GM18507 (cell line): ENCODE measurements around the gene TRIM67.
"Not testable (repeated sequence)": the region's sequence is repeated elsewhere in the genome, so short reads cannot be mapped to it uniquely, and the experiment has no call there.

Experiments used
- DNase-seq: peaks from one replicate; pipeline ENCODE4 v3.0.0; 2011; ENCODE audit warnings: low read depth; ENCODE audit not compliant: insufficient read length; ENCODE audit errors: extremely low spot score
- FAIRE-seq: peaks from 2 replicates; lab custom pipeline; 2011; peaks lifted over from hg19 to GRCh38; lab: Jason Lieb, UNC

The TRIM67 gene

GRCh38 chr1:231161667-231162296 lies at the start of gene TRIM67:
TRIM67 (plus strand) TSS chr1:231162058; CDS start chr1:231162970, 912 bp downstream.
- FAIRE-seq (no peak), DNase-seq (no peak)

GRCh38 chr1:231116738-231117137 lies 45.1 kb upstream of the TRIM67 start:
- no peak for FAIRE-seq
- DNase-seq, result no peak

- no peak for DNase-seq
- FAIRE-seq, result no peak
Measured at GRCh38 chr1:231118704-231119453, 43.0 kb upstream of the TRIM67 start.

- DNase-seq (no peak), FAIRE-seq (no peak)
Measured at GRCh38 chr1:231121533-231121932, 40.3 kb upstream of the TRIM67 start.

- DNase-seq (no peak), FAIRE-seq (no peak)
Measured at GRCh38 chr1:231122143-231122542, 39.7 kb upstream of the TRIM67 start.

GRCh38 chr1:231124746-231125145 lies 37.1 kb upstream of the TRIM67 start:
- FAIRE-seq, result no peak
- DNase-seq, result no peak

GRCh38 chr1:231125972-231126580 lies 35.8 kb upstream of the TRIM67 start:
- FAIRE-seq (no peak), DNase-seq (no peak)

- DNase-seq, FAIRE-seq: not testable (repeated sequence)
Measured at GRCh38 chr1:231127106-231127505, 34.8 kb upstream of the TRIM67 start.

GRCh38 chr1:231128471-231128870 lies 33.4 kb upstream of the TRIM67 start:
- DNase-seq, FAIRE-seq: not testable (repeated sequence)

- DNase-seq, result no peak
- no peak for FAIRE-seq
Measured at GRCh38 chr1:231130544-231130943, 31.3 kb upstream of the TRIM67 start.

GRCh38 chr1:231132591-231132990 lies 29.3 kb upstream of the TRIM67 start:
- not testable (repeated sequence) for DNase-seq, FAIRE-seq

GRCh38 chr1:231134624-231135023 lies 27.2 kb upstream of the TRIM67 start:
- no peak for FAIRE-seq

GRCh38 chr1:231138236-231138635 lies 23.6 kb upstream of the TRIM67 start:
- FAIRE-seq, result no peak

More at GRCh38 chr1:231134624-231135023, 27.2 kb upstream of the TRIM67 start:
- no peak for DNase-seq

GRCh38 chr1:231139125-231139649 lies 22.7 kb upstream of the TRIM67 start:
- FAIRE-seq (no peak), DNase-seq (no peak)

More at GRCh38 chr1:231138236-231138635, 23.6 kb upstream of the TRIM67 start:
- no peak for DNase-seq

GRCh38 chr1:231139659-231140654 lies 21.9 kb upstream of the TRIM67 start:
- DNase-seq, result no peak
- FAIRE-seq, result no peak

GRCh38 chr1:231144416-231145193 lies 17.3 kb upstream of the TRIM67 start:
- no peak for FAIRE-seq
- DNase-seq, result no peak

GRCh38 chr1:231147896-231148295 lies 14.0 kb upstream of the TRIM67 start:
- FAIRE-seq, result no peak
- DNase-seq, result no peak

GRCh38 chr1:231151811-231152210 lies 10.0 kb upstream of the TRIM67 start:
- FAIRE-seq (no peak), DNase-seq (no peak)
